Thyroid gland (tissue), 4 donors: ENCODE measurements around the gene ZDHHC5.

Source experiments
- POLR2A ChIP-seq, 2 donors: fragments of 450-650 bp; IDR thresholded peaks; one replicate each; pipeline ENCODE4 v1.6.1; 2017; ENCODE audit warnings: antibody characterized with exemption in 2 of 2, mild to moderate bottlenecking in 2 of 2, moderate library complexity in 1 of 2
- TF ChIP-seq, protein P1 (sequence below), 6 experiments: fragments of 200-600 bp in 3 of 6; fragments of 450-650 bp in 3 of 6; sonication (generic) in 3 of 6; IDR thresholded peaks; one replicate each; pipeline ENCODE4 v1.5.1; 2016 to 2019; ENCODE audit warnings: antibody characterized with exemption in 6 of 6, mild to moderate bottlenecking in 2 of 6, inconsistent platforms in 1 of 6, moderate library complexity in 1 of 6

DNA sequence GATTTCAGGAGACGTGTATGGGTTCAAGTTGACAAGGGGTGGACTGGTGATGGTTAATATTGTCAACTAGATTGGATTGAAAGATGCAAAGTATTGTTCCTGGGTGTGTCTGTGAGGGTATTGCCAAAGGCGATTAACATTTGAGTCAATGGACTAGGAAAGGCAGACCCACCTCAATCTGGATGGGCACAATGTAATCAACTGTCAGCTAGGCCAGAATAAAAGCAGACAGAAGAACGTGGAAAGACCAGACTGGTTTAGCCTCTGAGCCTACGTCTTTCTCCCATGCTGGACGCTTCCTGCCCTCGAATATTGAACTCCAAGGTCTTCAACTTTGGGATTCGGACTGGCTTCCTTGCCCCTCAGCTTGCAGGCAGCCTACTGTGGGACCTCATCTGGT is 16.5 kb upstream of the ZDHHC5 start:
- TF ChIP-seq, protein P1, sequence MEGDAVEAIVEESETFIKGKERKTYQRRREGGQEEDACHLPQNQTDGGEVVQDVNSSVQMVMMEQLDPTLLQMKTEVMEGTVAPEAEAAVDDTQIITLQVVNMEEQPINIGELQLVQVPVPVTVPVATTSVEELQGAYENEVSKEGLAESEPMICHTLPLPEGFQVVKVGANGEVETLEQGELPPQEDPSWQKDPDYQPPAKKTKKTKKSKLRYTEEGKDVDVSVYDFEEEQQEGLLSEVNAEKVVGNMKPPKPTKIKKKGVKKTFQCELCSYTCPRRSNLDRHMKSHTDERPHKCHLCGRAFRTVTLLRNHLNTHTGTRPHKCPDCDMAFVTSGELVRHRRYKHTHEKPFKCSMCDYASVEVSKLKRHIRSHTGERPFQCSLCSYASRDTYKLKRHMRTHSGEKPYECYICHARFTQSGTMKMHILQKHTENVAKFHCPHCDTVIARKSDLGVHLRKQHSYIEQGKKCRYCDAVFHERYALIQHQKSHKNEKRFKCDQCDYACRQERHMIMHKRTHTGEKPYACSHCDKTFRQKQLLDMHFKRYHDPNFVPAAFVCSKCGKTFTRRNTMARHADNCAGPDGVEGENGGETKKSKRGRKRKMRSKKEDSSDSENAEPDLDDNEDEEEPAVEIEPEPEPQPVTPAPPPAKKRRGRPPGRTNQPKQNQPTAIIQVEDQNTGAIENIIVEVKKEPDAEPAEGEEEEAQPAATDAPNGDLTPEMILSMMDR (IDR thresholded peaks at IDR 0.05) = no peak
- no peak for TF ChIP-seq POLR2A (IDR thresholded peaks at IDR 0.05)
